Tibial nerve (tissue), 4 donors: ENCODE data around the gene IL27RA. TPM values are rescaled to one million over a fixed set of nuclear protein-coding genes. Genes with fewer than 3 reads are reported as not detected.

Experiments
- DNase-seq, 2 donors: peaks; one replicate each; pipeline ENCODE4 v3.0.0-alpha.2; 2019; ENCODE audit warnings: low spot score in 2 of 2
- H3K27ac ChIP-seq, 4 donors: fragments of 200-600 bp; sonication (generic) in 3 of 4; one replicate each; pipeline ENCODE4 v1.5.1; 2017 to 2019; ENCODE audit warnings: mild to moderate bottlenecking in 1 of 4
- H3K27me3 ChIP-seq, 2 donors: fragments of 200-600 bp; sonication (generic) in 1 of 2; one replicate each; pipeline versions ENCODE4 v1.5.1 to v1.6.0; 2017 to 2019
- H3K36me3 ChIP-seq, 3 donors: fragments of 200-600 bp; sonication (generic); one replicate each; pipeline ENCODE4 v1.5.1; 2018 to 2019
- H3K4me1 ChIP-seq, 4 donors: fragments of 200-600 bp; sonication (generic) in 3 of 4; one replicate each; pipeline ENCODE4 v1.5.1; 2017 to 2019
- H3K4me3 ChIP-seq, 4 donors: fragments of 200-600 bp; sonication (generic) in 3 of 4; one replicate each; pipeline ENCODE4 v1.5.1; 2017 to 2019; ENCODE audit warnings: mild to moderate bottlenecking in 1 of 4, moderate library complexity in 1 of 4
- H3K9me3 ChIP-seq, 4 donors: fragments of 200-600 bp; sonication (generic) in 3 of 4; one replicate each; pipeline ENCODE4 v1.5.1; 2017 to 2019
- CTCF ChIP-seq, 5 experiments: fragments of 200-600 bp in 3 of 5; fragments of 450-650 bp in 2 of 5; sonication (generic) in 3 of 5; IDR thresholded peaks; one replicate each; pipeline ENCODE4 v1.5.1; 2016 to 2019; ENCODE audit warnings: antibody characterized with exemption in 5 of 5, mild to moderate bottlenecking in 3 of 5, moderate library complexity in 2 of 5
- EP300 ChIP-seq, 2 donors: sonication (generic); formaldehyde crosslinking; IDR thresholded peaks; one replicate each; pipeline ENCODE4 v1.6.1; 2017; ENCODE audit warnings: antibody characterized with exemption in 2 of 2, mild to moderate bottlenecking in 1 of 2
- POLR2A ChIP-seq, 2 donors: fragments of 450-650 bp; IDR thresholded peaks; one replicate each; pipeline ENCODE4 v1.6.1; 2017; ENCODE audit warnings: antibody characterized with exemption in 2 of 2, mild to moderate bottlenecking in 2 of 2, moderate library complexity in 2 of 2
- WGBS, 2 donors: methylation state at CpG; one replicate each; pipeline ENCODE4 v1.1.5; 2018; 5-methylcytosine and 5-hydroxymethylcytosine counted together
- total RNA-seq, 4 donors: library from RNA; depleted of rRNA; stranded (reverse); fragments of >200 nt; gene quantifications; one replicate each; pipeline ENCODE4 v1.1.0, GENCODE V29; 2016

Gene IL27RA
- total RNA-seq, 4 donors from 2014 or later: 2.4 to 3.5 (median 3.0) TPM

GRCh38 chr19:14058182-14059092 is 26.9 kb downstream of the IL27RA start:
- WGBS, 2 donors: 23 to 24% methylated on average over 17 of the region's 17 CpGs
- TF ChIP-seq POLR2A (IDR thresholded peaks at IDR 0.05) (no peak), EP300 (IDR thresholded peaks at IDR 0.05) (no peak), CTCF (IDR thresholded peaks at IDR 0.05) (no peak)
- Histone ChIP-seq H3K27ac (no peak overlapping the region), H3K36me3 (peaks cover 0 to 4% (median 0%) of the 10 kb centered on the region in 3 donors), H3K27me3 (peaks cover 2 to 62% of the 10 kb centered on the region in 2 donors), H3K4me3 (peak overlapping the region in 1 of 4 donors; percentile 48), H3K4me1 (peaks cover 0 to 22% (median 5%) of the 10 kb centered on the region in 4 donors), H3K9me3 (peaks cover 0 to 10% (median 0%) of the 10 kb centered on the region in 4 donors)
- DNase-seq: no peak

- TF ChIP-seq EP300 (IDR thresholded peaks at IDR 0.05) (no peak), CTCF (IDR thresholded peaks at IDR 0.05) (peak; percentile 34 to 47 (median 41))
- 13 to 16% methylated on average over 14 to 15 of the region's 15 CpGs for WGBS, 2 donors
- no peak for DNase-seq
- Histone ChIP-seq H3K9me3 (peaks cover 0 to 4% (median 0%) of the 10 kb centered on the region in 4 donors), H3K4me3 (no peak overlapping the region), H3K27me3 (peaks cover 2 to 62% of the 10 kb centered on the region in 2 donors), H3K36me3 (no peaks in the 10 kb centered on the region), H3K27ac (no peak overlapping the region), H3K4me1 (peaks cover 0 to 22% (median 5%) of the 10 kb centered on the region in 4 donors)
Observed at GRCh38 chr19:14059093-14059480, 27.5 kb downstream of the IL27RA start.

GRCh38 chr19:14059652-14060155 is 28.1 kb downstream of the IL27RA start:
- WGBS, 2 donors: 57 to 62% methylated on average over 8 of the region's 8 CpGs
- Histone ChIP-seq H3K4me1 (peaks cover 0 to 22% (median 5%) of the 10 kb centered on the region in 4 donors), H3K9me3 (no peaks in the 10 kb centered on the region), H3K27me3 (peaks cover 2 to 65% of the 10 kb centered on the region in 2 donors), H3K4me3 (no peak overlapping the region), H3K36me3 (no peaks in the 10 kb centered on the region), H3K27ac (no peak overlapping the region)
- DNase-seq: no peak
- no peak for TF ChIP-seq CTCF (IDR thresholded peaks at IDR 0.05)

- 54% methylated on average over 9 of the region's 9 CpGs for WGBS, 2 donors
- TF ChIP-seq POLR2A (IDR thresholded peaks at IDR 0.05) (no peak), CTCF (IDR thresholded peaks at IDR 0.05) (no peak), EP300 (IDR thresholded peaks at IDR 0.05) (no peak)
- Histone ChIP-seq H3K27me3 (peaks cover 2 to 62% of the 10 kb centered on the region in 2 donors), H3K27ac (peak overlapping the region in 1 of 4 donors; percentile 39), H3K36me3 (no peaks in the 10 kb centered on the region), H3K4me1 (peaks cover 0 to 22% (median 5%) of the 10 kb centered on the region in 4 donors), H3K9me3 (no peaks in the 10 kb centered on the region), H3K4me3 (no peak overlapping the region)
- no peak for DNase-seq
Observed at GRCh38 chr19:14061081-14061749, 29.7 kb downstream of the IL27RA start.
